Cardiac fibroblast (primary cell): ENCODE results near the gene OR2W1.

ENCODE experiments used
- DNase-seq, 2 donors: peaks; one replicate each; pipeline versions ENCODE4 v3.0.0 to v3.0.0-alpha.2; 2010; ENCODE audit warnings: low read depth in 2 of 2
- H3K4me3 ChIP-seq, 2 donors: replicated peaks in 1 of 2; 1 replicate in 1 of 2; 2 replicates in 1 of 2; pipeline ENCODE4 v1.5.1; 2011; ENCODE audit warnings: low read depth in 2 of 2, low read length in 2 of 2, mild to moderate bottlenecking in 2 of 2, moderate library complexity in 1 of 2
- CTCF ChIP-seq: IDR thresholded peaks from one replicate; pipeline ENCODE4 v1.5.1; 2011; ENCODE audit warnings: low read depth, mild to moderate bottlenecking, low read length, inconsistent platforms

Gene OR2W1

GRCh38 chr6:29019629-29020028, 25.3 kb downstream of the OR2W1 start:
- TF ChIP-seq CTCF = no peak
- no peak overlapping the region for H3K4me3 ChIP-seq

GRCh38 chr6:29017428-29017802, 27.6 kb downstream of the OR2W1 start:
- TF ChIP-seq CTCF = no peak
- no peak for DNase-seq
- no peak overlapping the region for H3K4me3 ChIP-seq

More at GRCh38 chr6:29019629-29020028, 25.3 kb downstream of the OR2W1 start:
- DNase-seq = no peak

GRCh38 chr6:29016559-29017427, 28.2 kb downstream of the OR2W1 start:
- TF ChIP-seq CTCF = peak; percentile 80
- H3K4me3 ChIP-seq = peak overlapping the region; percentile 55 to 69

GRCh38 chr6:29014729-29015608, 30.0 kb downstream of the OR2W1 start:
- H3K4me3 ChIP-seq = peak overlapping the region; percentile 11 to 21

More at GRCh38 chr6:29016559-29017427, 28.2 kb downstream of the OR2W1 start:
- peak; percentile 85 to 87 for DNase-seq

GRCh38 chr6:29011276-29011734, 33.7 kb downstream of the OR2W1 start:
- H3K4me3 ChIP-seq = peak overlapping the region; percentile 61 to 62
- no peak for TF ChIP-seq CTCF
- DNase-seq = peak; percentile 68 to 75

More at GRCh38 chr6:29014729-29015608, 30.0 kb downstream of the OR2W1 start:
- no peak for TF ChIP-seq CTCF
- peak in 1 of 2 donors; percentile 11 for DNase-seq

- no peak for TF ChIP-seq CTCF
- no peak overlapping the region for H3K4me3 ChIP-seq
- DNase-seq = no peak
Observed at GRCh38 chr6:29009358-29009757, 35.6 kb downstream of the OR2W1 start.
